HepG2 (cell line): ENCODE measurements around the gene GTF2F2. TPM values are rescaled to one million over a fixed set of nuclear protein-coding genes. Genes with fewer than 3 reads are reported as not detected.

Source experiments
- ATAC-seq: fragments of 200-7000 bp; cut with Tn5 transposase; 3 replicates; pipeline ENCODE4 v1.9.1; 2020; ENCODE audit warnings: mild to moderate bottlenecking, moderate library complexity
- BruUV-seq: library from RNA; stranded (reverse); fragments of 400-500 nt; replicated peaks from 2 replicates; lab custom pipeline; 2021; lab: Mats Ljungman, UMichigan
- CTCF ChIA-PET: fragments of 300-600 bp; formaldehyde crosslinking; extraction: SDS; loops from one replicate; lab custom pipeline; 2021; ENCODE audit warnings: low total read pairs, inconsistent platforms, low intra/inter-chr PET ratio; lab: Yijun Ruan, JAX
- POLR2A ChIA-PET: fragments of 350-600 bp; sonication (Branson Sonifier 250); formaldehyde crosslinking; loops from one replicate; lab custom pipeline; 2020; ENCODE audit warnings: antibody characterized with exemption, inconsistent platforms; lab: Yijun Ruan, JAX
- DNase-seq: peaks from one replicate; pipeline ENCODE4 v3.0.0-alpha.2; 2015; ENCODE audit warnings: low spot score
- FAIRE-seq: peaks from 3 replicates; lab custom pipeline; 2011; peaks lifted over from hg19 to GRCh38; lab: Jason Lieb, UNC
- H2AFZ ChIP-seq: one replicate; pipeline ENCODE4 v1.6.1; 2011; ENCODE audit warnings: low read length, inconsistent platforms
- H3K27ac ChIP-seq: fragments of 300-600 bp; 3 replicates; pipeline ENCODE4 v1.8.0; 2011; ENCODE audit warnings: mixed run types, mild to moderate bottlenecking, mixed read lengths, low read length, inconsistent platforms; ENCODE audit not compliant: insufficient read depth; ENCODE audit errors: extremely low read length
- H3K27me3 ChIP-seq, 2 experiments: fragments of 200-600 bp in 1 of 2; 2 replicates in 1 of 2; 3 replicates in 1 of 2; pipeline versions ENCODE4 v1.6.0 to v1.8.0; 2011; ENCODE audit warnings: low read length in 2 of 2, mild to moderate bottlenecking in 2 of 2, moderate library complexity in 2 of 2, inconsistent platforms in 1 of 2; ENCODE audit not compliant: insufficient read depth in 2 of 2, control insufficient read depth in 1 of 2
- H3K36me3 ChIP-seq, 2 experiments: fragments of 200-600 bp in 1 of 2; replicated peaks in 1 of 2; 2 replicates in 1 of 2; 3 replicates in 1 of 2; pipeline versions ENCODE4 v1.5.1 to v1.8.0; 2011; ENCODE audit warnings: low read length in 2 of 2, inconsistent platforms in 1 of 2; ENCODE audit not compliant: insufficient read depth in 2 of 2, control insufficient read depth in 1 of 2
- H3K4me1 ChIP-seq: 2 replicates; pipeline ENCODE4 v1.5.1; 2012; ENCODE audit warnings: low read length, inconsistent platforms; ENCODE audit not compliant: insufficient read depth
- H3K4me2 ChIP-seq: 2 replicates; pipeline ENCODE4 v1.6.0; 2011; ENCODE audit warnings: low read depth, low read length, inconsistent platforms
- H3K4me3 ChIP-seq, 3 experiments: fragments of 200-600 bp in 1 of 3; sonication (generic), shearing (Covaris generic) in 1 of 3; replicated peaks in 1 of 3; 2 replicates each; pipeline ENCODE4 v1.5.1; 2011 to 2016; ENCODE audit warnings: low read length in 3 of 3, inconsistent platforms in 2 of 3, low read depth in 2 of 3, mild to moderate bottlenecking in 2 of 3, control low read depth in 1 of 3, mixed read lengths in 1 of 3; ENCODE audit not compliant: insufficient read depth in 1 of 3
- H3K79me2 ChIP-seq: one replicate; pipeline ENCODE4 v1.6.1; 2011; ENCODE audit warnings: low read length, inconsistent platforms; ENCODE audit not compliant: insufficient read depth
- H3K9ac ChIP-seq: 2 replicates; pipeline ENCODE4 v1.6.0; 2011; ENCODE audit warnings: mild to moderate bottlenecking, low read depth, low read length, inconsistent platforms; ENCODE audit not compliant: insufficient read depth
- H3K9me3 ChIP-seq: 2 replicates; pipeline ENCODE4 v1.5.1; 2012; ENCODE audit warnings: mild to moderate bottlenecking, low read length
- H4K20me1 ChIP-seq: 2 replicates; pipeline ENCODE4 v1.6.0; 2011; ENCODE audit warnings: inconsistent platforms, mild to moderate bottlenecking, low read length, moderate library complexity; ENCODE audit not compliant: insufficient read depth
- ARID3A ChIP-seq: IDR thresholded peaks from 2 replicates; pipeline ENCODE4 v1.6.1; 2012; ENCODE audit warnings: low read depth, low read length, improper control_type of control experiment
- ATF6 ChIP-seq: sonication (generic); formaldehyde crosslinking; conservative IDR thresholded peaks from 2 replicates; pipeline ENCODE4 v1.4.0; 2020; ENCODE audit warnings: missing genetic modification reagents
- HDAC1 ChIP-seq: sonication (generic); formaldehyde crosslinking; IDR thresholded peaks from 2 replicates; pipeline ENCODE4 v1.5.1; 2020; ENCODE audit warnings: mild to moderate bottlenecking, missing genetic modification reagents
- SMARCC2 ChIP-seq: fragments of 450-650 bp; IDR thresholded peaks from 2 replicates; pipeline ENCODE4 v1.6.1; 2017; ENCODE audit warnings: antibody characterized with exemption, mild to moderate bottlenecking
- SRY ChIP-seq: sonication (generic); formaldehyde crosslinking; IDR thresholded peaks from 2 replicates; pipeline ENCODE4 v1.8.0; 2022; ENCODE audit warnings: mild to moderate bottlenecking, missing genetic modification reagents
- ZNF7 ChIP-seq: IDR thresholded peaks from 2 replicates; pipeline ENCODE4 v1.6.1; 2016; ENCODE audit warnings: missing biosample characterization, missing genetic modification reagents
- ZZZ3 ChIP-seq: sonication (generic); formaldehyde crosslinking; IDR thresholded peaks from 2 replicates; pipeline ENCODE4 v1.4.0; 2020; ENCODE audit warnings: missing genetic modification reagents, mild to moderate bottlenecking, borderline replicate concordance
- WGBS: methylation state at CpG from one replicate; pipeline ENCODE4 v1.1.6; 2017; ENCODE audit warnings: low lambda C conversion rate; 5-methylcytosine and 5-hydroxymethylcytosine counted together
- in situ Hi-C: cut with HindIII; loops from 2 replicates; pipeline ENCODE4 v1.10.0; 2017; ENCODE audit warnings: low pct_unique_long_range_greater_than_20kb; ENCODE audit not compliant: extremely low pct_ligation_motif_present
- intact Hi-C: fragments of 100-400 bp; cut with micrococcal nuclease; formaldehyde crosslinking; loops from one replicate; pipeline ENCODE4 v1.10.0; 2022; ENCODE audit not compliant: unreplicated experiment
- polyA plus RNA-seq, 8 experiments: library from polyadenylated mRNA; depleted of rRNA in 3 of 8; stranded (reverse) in 7 of 8; unstranded in 1 of 8; fragments of >200 nt; fragmentation: Illumina TruSeq in 4 of 8; extraction: Trizol in 4 of 8; gene quantifications; 2 replicates each; pipeline versions ENCODE4 v1.2.1 to v1.2.3, GENCODE V29; 2011 to 2016; ENCODE audit warnings: low read depth in 4 of 8, missing spikeins in 1 of 8, mixed read lengths in 1 of 8; ENCODE audit not compliant: insufficient read depth in 1 of 8
- total RNA-seq, 5 experiments: library from RNA; depleted of rRNA; stranded (reverse); fragments of >200 nt; fragmentation: Illumina TruSeq; extraction: Trizol; gene quantifications; 2 replicates each; pipeline ENCODE4 v1.2.3, GENCODE V29; 2016; ENCODE audit warnings: low read depth in 1 of 5
- TF ChIP-seq, protein P1 (sequence below): sonication (generic); formaldehyde crosslinking; IDR thresholded peaks from 2 replicates; pipeline ENCODE4 v1.4.0; 2020; ENCODE audit warnings: missing genetic modification reagents
- TF ChIP-seq, protein P2 (sequence below): sonication (generic); formaldehyde crosslinking; IDR thresholded peaks from 2 replicates; pipeline ENCODE4 v1.4.0; 2020; ENCODE audit warnings: missing genetic modification reagents

Gene GTF2F2
- total and polyA plus RNA-seq, 2 of the 13 experiments (the other 11 are each of a cell fraction or from before 2014, with no cell fraction given) = 10.6 to 32.8 TPM

- TF ChIP-seq, protein P1, sequence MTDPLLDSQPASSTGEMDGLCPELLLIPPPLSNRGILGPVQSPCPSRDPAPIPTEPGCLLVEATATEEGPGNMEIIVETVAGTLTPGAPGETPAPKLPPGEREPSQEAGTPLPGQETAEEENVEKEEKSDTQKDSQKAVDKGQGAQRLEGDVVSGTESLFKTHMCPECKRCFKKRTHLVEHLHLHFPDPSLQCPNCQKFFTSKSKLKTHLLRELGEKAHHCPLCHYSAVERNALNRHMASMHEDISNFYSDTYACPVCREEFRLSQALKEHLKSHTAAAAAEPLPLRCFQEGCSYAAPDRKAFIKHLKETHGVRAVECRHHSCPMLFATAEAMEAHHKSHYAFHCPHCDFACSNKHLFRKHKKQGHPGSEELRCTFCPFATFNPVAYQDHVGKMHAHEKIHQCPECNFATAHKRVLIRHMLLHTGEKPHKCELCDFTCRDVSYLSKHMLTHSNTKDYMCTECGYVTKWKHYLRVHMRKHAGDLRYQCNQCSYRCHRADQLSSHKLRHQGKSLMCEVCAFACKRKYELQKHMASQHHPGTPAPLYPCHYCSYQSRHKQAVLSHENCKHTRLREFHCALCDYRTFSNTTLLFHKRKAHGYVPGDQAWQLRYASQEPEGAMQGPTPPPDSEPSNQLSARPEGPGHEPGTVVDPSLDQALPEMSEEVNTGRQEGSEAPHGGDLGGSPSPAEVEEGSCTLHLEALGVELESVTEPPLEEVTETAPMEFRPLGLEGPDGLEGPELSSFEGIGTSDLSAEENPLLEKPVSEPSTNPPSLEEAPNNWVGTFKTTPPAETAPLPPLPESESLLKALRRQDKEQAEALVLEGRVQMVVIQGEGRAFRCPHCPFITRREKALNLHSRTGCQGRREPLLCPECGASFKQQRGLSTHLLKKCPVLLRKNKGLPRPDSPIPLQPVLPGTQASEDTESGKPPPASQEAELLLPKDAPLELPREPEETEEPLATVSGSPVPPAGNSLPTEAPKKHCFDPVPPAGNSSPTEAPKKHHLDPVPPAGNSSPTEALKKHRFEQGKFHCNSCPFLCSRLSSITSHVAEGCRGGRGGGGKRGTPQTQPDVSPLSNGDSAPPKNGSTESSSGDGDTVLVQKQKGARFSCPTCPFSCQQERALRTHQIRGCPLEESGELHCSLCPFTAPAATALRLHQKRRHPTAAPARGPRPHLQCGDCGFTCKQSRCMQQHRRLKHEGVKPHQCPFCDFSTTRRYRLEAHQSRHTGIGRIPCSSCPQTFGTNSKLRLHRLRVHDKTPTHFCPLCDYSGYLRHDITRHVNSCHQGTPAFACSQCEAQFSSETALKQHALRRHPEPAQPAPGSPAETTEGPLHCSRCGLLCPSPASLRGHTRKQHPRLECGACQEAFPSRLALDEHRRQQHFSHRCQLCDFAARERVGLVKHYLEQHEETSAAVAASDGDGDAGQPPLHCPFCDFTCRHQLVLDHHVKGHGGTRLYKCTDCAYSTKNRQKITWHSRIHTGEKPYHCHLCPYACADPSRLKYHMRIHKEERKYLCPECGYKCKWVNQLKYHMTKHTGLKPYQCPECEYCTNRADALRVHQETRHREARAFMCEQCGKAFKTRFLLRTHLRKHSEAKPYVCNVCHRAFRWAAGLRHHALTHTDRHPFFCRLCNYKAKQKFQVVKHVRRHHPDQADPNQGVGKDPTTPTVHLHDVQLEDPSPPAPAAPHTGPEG (CRISPR knock-in tag) = no peak
Observed at GRCh38 chr13:45100573-45101262, 19.6 kb upstream of the GTF2F2 start (continued).

GRCh38 chr13:45101327-45102018, 18.8 kb upstream of the GTF2F2 start:
- ATAC-seq = no peak
- WGBS = 74% methylated on average over 9 of the region's 10 CpGs
- TF ChIP-seq ZNF7 (no peak), ARID3A (no peak), HDAC1 (CRISPR knock-in tag) (no peak), SMARCC2 (no peak), ZZZ3 (no peak), SRY (no peak), ATF6 (CRISPR knock-in tag) (no peak)
- TF ChIP-seq, protein P2, sequence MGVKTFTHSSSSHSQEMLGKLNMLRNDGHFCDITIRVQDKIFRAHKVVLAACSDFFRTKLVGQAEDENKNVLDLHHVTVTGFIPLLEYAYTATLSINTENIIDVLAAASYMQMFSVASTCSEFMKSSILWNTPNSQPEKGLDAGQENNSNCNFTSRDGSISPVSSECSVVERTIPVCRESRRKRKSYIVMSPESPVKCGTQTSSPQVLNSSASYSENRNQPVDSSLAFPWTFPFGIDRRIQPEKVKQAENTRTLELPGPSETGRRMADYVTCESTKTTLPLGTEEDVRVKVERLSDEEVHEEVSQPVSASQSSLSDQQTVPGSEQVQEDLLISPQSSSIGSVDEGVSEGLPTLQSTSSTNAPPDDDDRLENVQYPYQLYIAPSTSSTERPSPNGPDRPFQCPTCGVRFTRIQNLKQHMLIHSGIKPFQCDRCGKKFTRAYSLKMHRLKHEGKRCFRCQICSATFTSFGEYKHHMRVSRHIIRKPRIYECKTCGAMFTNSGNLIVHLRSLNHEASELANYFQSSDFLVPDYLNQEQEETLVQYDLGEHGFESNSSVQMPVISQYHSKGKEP (CRISPR knock-in tag) = no peak

More at GRCh38 chr13:45101327-45102018, 18.8 kb upstream of the GTF2F2 start:
- H3K4me3 ChIP-seq = no peak overlapping the region
- H4K20me1 ChIP-seq = no peaks in the 10 kb centered on the region
- H3K27ac ChIP-seq = no peak overlapping the region
- no peak overlapping the region for H3K9ac ChIP-seq
- in situ Hi-C loops = no loop called here
- H3K79me2 ChIP-seq = no peaks in the 10 kb centered on the region
- H3K4me1 ChIP-seq = no peaks in the 10 kb centered on the region
- CTCF ChIA-PET = no interaction called here
- DNase-seq (no peak), FAIRE-seq (no peak)
- H3K9me3 ChIP-seq = no peaks in the 10 kb centered on the region
- intact Hi-C loops = no loop called here
- H3K36me3 ChIP-seq = no peaks in the 10 kb centered on the region
- H2AFZ ChIP-seq = no peak overlapping the region
- H3K4me2 ChIP-seq = no peak overlapping the region
- BruUV-seq = no TSS peak
- POLR2A ChIA-PET = interaction anchor here (0.5 to 0.7 kb wide), 2 partner anchors 13 to 19 kb away, joined by 3 read pairs; partner anchors contain the start of gene GTF2F2
- H3K27me3 ChIP-seq = peaks cover 0 to 8% of the 10 kb centered on the region in 2 experiments; a peak in 1 of 5 replicates
